ENCODE results near the gene CDC42BPB. TPM values are rescaled to one million over a fixed set of nuclear protein-coding genes. Genes with fewer than 3 reads are reported as not detected.

The CDC42BPB gene
- total RNA-seq, 1 donor from 2014 or later = 48.2 TPM

DNA sequence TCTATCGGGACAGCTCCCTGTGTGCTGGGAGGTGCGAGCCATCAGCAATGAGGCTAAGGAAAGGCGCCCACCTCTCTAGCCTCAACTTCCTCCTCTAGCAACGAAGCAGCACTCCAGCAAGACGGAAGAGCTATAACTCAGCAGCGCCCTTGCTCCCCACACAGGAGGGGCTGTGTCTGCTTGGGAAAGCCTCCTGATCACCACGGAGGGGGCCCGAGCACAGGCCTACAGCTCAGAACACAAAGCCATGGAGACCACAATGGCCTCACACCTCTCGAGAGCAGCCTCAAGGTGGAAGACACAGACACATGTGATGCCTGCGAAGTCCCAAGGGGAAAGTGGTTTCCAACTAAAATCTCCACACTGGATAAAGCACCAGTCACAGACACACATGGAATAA, 60.4 kb downstream of the CDC42BPB start:
- Mint-ChIP-seq H3K4me3 (no peak overlapping the region), H3K27me3 (ENCODE audit: insufficient read depth, low read depth) (peaks cover 4% of the 10 kb centered on the region), H3K27ac (no peak overlapping the region), H3K9me3 (no peaks in the 10 kb centered on the region), H3K4me1 (no peaks in the 10 kb centered on the region), H3K36me3 (peaks cover 33% of the 10 kb centered on the region)
- Histone ChIP-seq H2AFZ (replicated peaks) (no peak overlapping the region), H3K4me2 (no peak overlapping the region), H3K27ac (no peak overlapping the region), H3K9me3 (ENCODE audit: low read depth) (no peaks in the 10 kb centered on the region), H3K36me3 (no peaks in the 10 kb centered on the region), H3K4me1 (no peaks in the 10 kb centered on the region), H3F3A (ENCODE audit: low read depth) (no peaks in the 10 kb centered on the region), H3K4me3 (no peak overlapping the region), H3K79me2 (ENCODE audit: low read depth) (no peaks in the 10 kb centered on the region), H3K9ac (no peak overlapping the region), H3K27me3 (no peaks in the 10 kb centered on the region), H4K20me1 (ENCODE audit: low read depth) (peaks cover 3% of the 10 kb centered on the region)
- no peak for DNase-seq (ENCODE audit: low spot score)
- TF ChIP-seq EZH2 (IDR thresholded peaks at IDR 0.05) = no peak
- TF ChIP-seq, protein P1, sequence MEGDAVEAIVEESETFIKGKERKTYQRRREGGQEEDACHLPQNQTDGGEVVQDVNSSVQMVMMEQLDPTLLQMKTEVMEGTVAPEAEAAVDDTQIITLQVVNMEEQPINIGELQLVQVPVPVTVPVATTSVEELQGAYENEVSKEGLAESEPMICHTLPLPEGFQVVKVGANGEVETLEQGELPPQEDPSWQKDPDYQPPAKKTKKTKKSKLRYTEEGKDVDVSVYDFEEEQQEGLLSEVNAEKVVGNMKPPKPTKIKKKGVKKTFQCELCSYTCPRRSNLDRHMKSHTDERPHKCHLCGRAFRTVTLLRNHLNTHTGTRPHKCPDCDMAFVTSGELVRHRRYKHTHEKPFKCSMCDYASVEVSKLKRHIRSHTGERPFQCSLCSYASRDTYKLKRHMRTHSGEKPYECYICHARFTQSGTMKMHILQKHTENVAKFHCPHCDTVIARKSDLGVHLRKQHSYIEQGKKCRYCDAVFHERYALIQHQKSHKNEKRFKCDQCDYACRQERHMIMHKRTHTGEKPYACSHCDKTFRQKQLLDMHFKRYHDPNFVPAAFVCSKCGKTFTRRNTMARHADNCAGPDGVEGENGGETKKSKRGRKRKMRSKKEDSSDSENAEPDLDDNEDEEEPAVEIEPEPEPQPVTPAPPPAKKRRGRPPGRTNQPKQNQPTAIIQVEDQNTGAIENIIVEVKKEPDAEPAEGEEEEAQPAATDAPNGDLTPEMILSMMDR (IDR thresholded peaks at IDR 0.05) = no peak
- no peak for TF ChIP-seq EZH2phosphoT487 (IDR thresholded peaks at IDR 0.05)

DNA sequence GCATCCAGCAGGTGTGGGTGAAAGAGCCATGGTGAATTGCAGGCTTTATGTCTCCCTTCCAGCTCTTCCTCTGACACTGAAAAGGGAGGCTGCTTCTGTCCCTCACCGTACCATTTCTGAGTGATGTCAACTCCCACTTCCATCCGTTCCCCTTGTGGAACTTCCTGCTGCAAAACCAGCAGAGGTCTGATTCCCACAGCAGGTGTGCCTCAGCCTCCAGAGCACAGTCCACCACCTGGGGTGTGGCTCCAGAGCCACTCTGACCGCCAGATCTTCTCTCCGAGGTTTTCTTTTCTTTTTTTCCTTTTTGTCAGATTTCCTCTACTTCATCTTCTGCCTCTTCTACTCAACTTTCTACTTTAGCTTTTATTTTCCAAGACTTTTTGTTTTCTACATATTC, 62.7 kb downstream of the CDC42BPB start:
- Mint-ChIP-seq H3K4me3 (no peak overlapping the region), H3K27ac (no peak overlapping the region), H3K36me3 (peaks cover 48% of the 10 kb centered on the region), H3K9me3 (peaks cover 2% of the 10 kb centered on the region), H3K27me3 (ENCODE audit: insufficient read depth, low read depth) (peaks cover 4% of the 10 kb centered on the region), H3K4me1 (no peaks in the 10 kb centered on the region)
- no peaks in the 10 kb centered on the region for H4K20me1 ChIP-seq (ENCODE audit: low read depth)
- no peaks in the 10 kb centered on the region for H3K9me3 ChIP-seq (ENCODE audit: low read depth)
- no peaks in the 10 kb centered on the region for H3K36me3 ChIP-seq
- H3K9ac ChIP-seq = no peak overlapping the region
- TF ChIP-seq EZH2phosphoT487 (IDR thresholded peaks at IDR 0.05) = no peak
- no peak for TF ChIP-seq EZH2 (IDR thresholded peaks at IDR 0.05)
- TF ChIP-seq, protein P1 (IDR thresholded peaks at IDR 0.05) = no peak
- no peaks in the 10 kb centered on the region for H3K4me1 ChIP-seq
- no peaks in the 10 kb centered on the region for H3K79me2 ChIP-seq (ENCODE audit: low read depth)
- no peak overlapping the region for H3K27ac ChIP-seq
- no peak overlapping the region for H3K4me2 ChIP-seq
- H3K4me3 ChIP-seq = no peak overlapping the region
- DNase-seq (ENCODE audit: low spot score) = no peak
- no peaks in the 10 kb centered on the region for H3K27me3 ChIP-seq
- H2AFZ ChIP-seq (replicated peaks) = no peak overlapping the region
- no peaks in the 10 kb centered on the region for H3F3A ChIP-seq (ENCODE audit: low read depth)

DNA sequence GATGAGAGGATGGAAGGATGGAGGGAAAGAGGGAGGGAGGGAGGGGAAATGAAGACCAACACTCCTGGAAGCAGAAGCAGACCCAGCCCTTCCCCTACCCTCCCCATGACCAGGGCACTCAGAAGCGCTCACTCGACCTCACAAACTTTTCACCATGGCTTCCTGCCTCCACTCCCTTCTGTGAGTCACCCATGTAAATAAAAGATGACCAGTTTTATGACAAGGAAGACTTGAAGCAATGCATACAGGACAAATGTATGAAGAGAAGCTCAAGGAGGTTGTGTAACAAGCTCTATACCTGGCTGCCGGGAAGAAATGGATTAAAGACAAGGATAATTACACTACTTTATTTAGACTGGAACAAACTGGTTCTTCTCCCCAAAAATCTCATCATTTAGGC, 63.8 kb downstream of the CDC42BPB start:
- Histone ChIP-seq H3K27ac (no peak overlapping the region), H3K4me3 (no peak overlapping the region), H4K20me1 (ENCODE audit: low read depth) (no peaks in the 10 kb centered on the region), H3K4me1 (no peaks in the 10 kb centered on the region), H3K9me3 (ENCODE audit: low read depth) (peaks cover 8% of the 10 kb centered on the region), H3K27me3 (no peaks in the 10 kb centered on the region), H3K36me3 (peaks cover 8% of the 10 kb centered on the region), H3F3A (ENCODE audit: low read depth) (no peaks in the 10 kb centered on the region), H3K79me2 (ENCODE audit: low read depth) (no peaks in the 10 kb centered on the region), H3K4me2 (no peak overlapping the region), H2AFZ (replicated peaks) (no peak overlapping the region), H3K9ac (no peak overlapping the region)
- no peak overlapping the region for H3K27ac Mint-ChIP-seq
- DNase-seq (ENCODE audit: low spot score) = no peak
- H3K9me3 Mint-ChIP-seq = peaks cover 9% of the 10 kb centered on the region
- TF ChIP-seq, protein P1 (IDR thresholded peaks at IDR 0.05) = no peak
- TF ChIP-seq EZH2 (IDR thresholded peaks at IDR 0.05) (no peak), EZH2phosphoT487 (IDR thresholded peaks at IDR 0.05) (no peak)
- peaks cover 52% of the 10 kb centered on the region for H3K36me3 Mint-ChIP-seq
- H3K4me1 Mint-ChIP-seq = no peaks in the 10 kb centered on the region
- H3K4me3 Mint-ChIP-seq = no peak overlapping the region
- H3K27me3 Mint-ChIP-seq (ENCODE audit: insufficient read depth, low read depth) = peaks cover 4% of the 10 kb centered on the region

Measured in neural progenitor cell (in vitro differentiated cells).